ENCODE results near the gene IGSF3.

Gene IGSF3

GRCh38 chr1:116534014-116534739, 133.4 kb downstream of the IGSF3 start:
- Histone ChIP-seq H3K36me3 (ENCODE audit: insufficient read depth, low read depth, low read length) (0 out of 2 replicates have a peak, but pooled peaks cover 7% of the 10 kb centered on the region), H3K4me3 (ENCODE audit: low read length) (no peak overlapping the region), H3K27ac (ENCODE audit: low read length) (no peak overlapping the region), H3K9ac (ENCODE audit: low read depth, low read length) (no peak overlapping the region), H3K4me1 (ENCODE audit: insufficient read depth, low read length) (no peaks in the 10 kb centered on the region), H3K9me3 (ENCODE audit: insufficient read depth, low read depth, low read length) (no peaks in the 10 kb centered on the region), H3K27me3 (ENCODE audit: insufficient read depth, low read length) (no peaks in the 10 kb centered on the region)

GRCh38 chr1:116533429-116533820, 134.1 kb downstream of the IGSF3 start:
- no peaks in the 10 kb centered on the region for H3K4me1 ChIP-seq (ENCODE audit: insufficient read depth, low read length)
- H3K27me3 ChIP-seq (ENCODE audit: insufficient read depth, low read length): no peaks in the 10 kb centered on the region
- H3K27ac ChIP-seq (ENCODE audit: low read length): no peak overlapping the region
- 0 out of 2 replicates have a peak, but pooled peaks cover 7% of the 10 kb centered on the region for H3K36me3 ChIP-seq (ENCODE audit: insufficient read depth, low read depth, low read length)
- H3K4me3 ChIP-seq (ENCODE audit: low read length): no peak overlapping the region
- H3K9me3 ChIP-seq (ENCODE audit: insufficient read depth, low read depth, low read length): no peaks in the 10 kb centered on the region
- H3K9ac ChIP-seq (ENCODE audit: low read depth, low read length): no peak overlapping the region

- H3K9me3 ChIP-seq (ENCODE audit: insufficient read depth, low read depth, low read length): no peaks in the 10 kb centered on the region
- no peak overlapping the region for H3K27ac ChIP-seq (ENCODE audit: low read length)
- no peak overlapping the region for H3K4me3 ChIP-seq (ENCODE audit: low read length)
- 0 out of 2 replicates have a peak, but pooled peaks cover 7% of the 10 kb centered on the region for H3K36me3 ChIP-seq (ENCODE audit: insufficient read depth, low read depth, low read length)
- H3K9ac ChIP-seq (ENCODE audit: low read depth, low read length): no peak overlapping the region
- no peaks in the 10 kb centered on the region for H3K27me3 ChIP-seq (ENCODE audit: insufficient read depth, low read length)
- H3K4me1 ChIP-seq (ENCODE audit: insufficient read depth, low read length): no peaks in the 10 kb centered on the region
Observed at GRCh38 chr1:116532671-116533428, 134.7 kb downstream of the IGSF3 start.

GRCh38 chr1:116531917-116532316, 135.6 kb downstream of the IGSF3 start:
- Histone ChIP-seq H3K27me3 (ENCODE audit: insufficient read depth, low read length) (no peaks in the 10 kb centered on the region), H3K9ac (ENCODE audit: low read depth, low read length) (no peak overlapping the region), H3K36me3 (ENCODE audit: insufficient read depth, low read depth, low read length) (0 out of 2 replicates have a peak, but pooled peaks cover 7% of the 10 kb centered on the region), H3K27ac (ENCODE audit: low read length) (no peak overlapping the region), H3K4me1 (ENCODE audit: insufficient read depth, low read length) (no peaks in the 10 kb centered on the region), H3K9me3 (ENCODE audit: insufficient read depth, low read depth, low read length) (no peaks in the 10 kb centered on the region), H3K4me3 (ENCODE audit: low read length) (no peak overlapping the region)

GRCh38 chr1:116529681-116530080, 137.9 kb downstream of the IGSF3 start:
- Histone ChIP-seq H3K27ac (ENCODE audit: low read length) (no peak overlapping the region), H3K9me3 (ENCODE audit: insufficient read depth, low read depth, low read length) (no peaks in the 10 kb centered on the region), H3K4me3 (ENCODE audit: low read length) (no peak overlapping the region), H3K4me1 (ENCODE audit: insufficient read depth, low read length) (no peaks in the 10 kb centered on the region), H3K36me3 (ENCODE audit: insufficient read depth, low read depth, low read length) (0 out of 2 replicates have a peak, but pooled peaks cover 7% of the 10 kb centered on the region), H3K9ac (ENCODE audit: low read depth, low read length) (no peak overlapping the region), H3K27me3 (ENCODE audit: insufficient read depth, low read length) (no peaks in the 10 kb centered on the region)

- no peaks in the 10 kb centered on the region for H3K9me3 ChIP-seq (ENCODE audit: insufficient read depth, low read depth, low read length)
- H3K9ac ChIP-seq (ENCODE audit: low read depth, low read length): no peak overlapping the region
- no peaks in the 10 kb centered on the region for H3K4me1 ChIP-seq (ENCODE audit: insufficient read depth, low read length)
- no peak overlapping the region for H3K4me3 ChIP-seq (ENCODE audit: low read length)
- no peak overlapping the region for H3K27ac ChIP-seq (ENCODE audit: low read length)
- 0 out of 2 replicates have a peak, but pooled peaks cover 7% of the 10 kb centered on the region for H3K36me3 ChIP-seq (ENCODE audit: insufficient read depth, low read depth, low read length)
- H3K27me3 ChIP-seq (ENCODE audit: insufficient read depth, low read length): no peaks in the 10 kb centered on the region
Observed at GRCh38 chr1:116529199-116529631, 138.3 kb downstream of the IGSF3 start.

GRCh38 chr1:116528329-116529083, 139.0 kb downstream of the IGSF3 start:
- H3K9me3 ChIP-seq (ENCODE audit: insufficient read depth, low read depth, low read length): no peaks in the 10 kb centered on the region
- H3K4me1 ChIP-seq (ENCODE audit: insufficient read depth, low read length): no peaks in the 10 kb centered on the region
- H3K27ac ChIP-seq (ENCODE audit: low read length): no peak overlapping the region

GRCh38 chr1:116525440-116525839, 142.1 kb downstream of the IGSF3 start:
- Histone ChIP-seq H3K27ac (ENCODE audit: low read length) (no peak overlapping the region), H3K9me3 (ENCODE audit: insufficient read depth, low read depth, low read length) (no peaks in the 10 kb centered on the region), H3K36me3 (ENCODE audit: insufficient read depth, low read depth, low read length) (no peaks in the 10 kb centered on the region), H3K9ac (ENCODE audit: low read depth, low read length) (no peak overlapping the region), H3K27me3 (ENCODE audit: insufficient read depth, low read length) (no peaks in the 10 kb centered on the region), H3K4me3 (ENCODE audit: low read length) (no peak overlapping the region), H3K4me1 (ENCODE audit: insufficient read depth, low read length) (no peaks in the 10 kb centered on the region)

More at GRCh38 chr1:116528329-116529083, 139.0 kb downstream of the IGSF3 start:
- Histone ChIP-seq H3K36me3 (ENCODE audit: insufficient read depth, low read depth, low read length) (0 out of 2 replicates have a peak, but pooled peaks cover 5% of the 10 kb centered on the region), H3K4me3 (ENCODE audit: low read length) (no peak overlapping the region), H3K27me3 (ENCODE audit: insufficient read depth, low read length) (no peaks in the 10 kb centered on the region), H3K9ac (ENCODE audit: low read depth, low read length) (no peak overlapping the region)
